ENCODE results near the gene EXOC6B.

DNA sequence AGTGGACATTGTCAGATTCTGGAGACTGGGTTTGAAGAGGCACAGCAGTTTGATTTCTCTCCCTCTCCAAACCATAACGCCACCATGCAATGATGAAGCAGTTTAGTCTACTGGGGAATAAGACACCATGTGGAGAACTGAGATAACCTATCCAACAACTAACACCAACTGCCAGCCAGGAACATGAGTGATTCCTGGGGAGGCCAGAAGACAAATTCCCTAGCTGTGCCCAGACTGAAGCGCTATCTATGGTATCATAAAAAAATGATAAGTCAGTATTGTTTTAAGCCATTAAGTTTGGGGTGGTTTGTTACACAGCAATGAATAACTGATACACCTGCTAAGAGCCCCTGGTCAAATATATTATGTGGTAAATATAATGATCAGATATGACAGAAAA is 129.3 kb downstream of the EXOC6B start:
- TF ChIP-seq, protein P1, sequence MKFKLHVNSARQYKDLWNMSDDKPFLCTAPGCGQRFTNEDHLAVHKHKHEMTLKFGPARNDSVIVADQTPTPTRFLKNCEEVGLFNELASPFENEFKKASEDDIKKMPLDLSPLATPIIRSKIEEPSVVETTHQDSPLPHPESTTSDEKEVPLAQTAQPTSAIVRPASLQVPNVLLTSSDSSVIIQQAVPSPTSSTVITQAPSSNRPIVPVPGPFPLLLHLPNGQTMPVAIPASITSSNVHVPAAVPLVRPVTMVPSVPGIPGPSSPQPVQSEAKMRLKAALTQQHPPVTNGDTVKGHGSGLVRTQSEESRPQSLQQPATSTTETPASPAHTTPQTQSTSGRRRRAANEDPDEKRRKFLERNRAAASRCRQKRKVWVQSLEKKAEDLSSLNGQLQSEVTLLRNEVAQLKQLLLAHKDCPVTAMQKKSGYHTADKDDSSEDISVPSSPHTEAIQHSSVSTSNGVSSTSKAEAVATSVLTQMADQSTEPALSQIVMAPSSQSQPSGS (CRISPR knock-in tag; IDR thresholded peaks at IDR 0.05; ENCODE audit: borderline replicate concordance, low read depth) = no peak
- TF ChIP-seq, protein P2, sequence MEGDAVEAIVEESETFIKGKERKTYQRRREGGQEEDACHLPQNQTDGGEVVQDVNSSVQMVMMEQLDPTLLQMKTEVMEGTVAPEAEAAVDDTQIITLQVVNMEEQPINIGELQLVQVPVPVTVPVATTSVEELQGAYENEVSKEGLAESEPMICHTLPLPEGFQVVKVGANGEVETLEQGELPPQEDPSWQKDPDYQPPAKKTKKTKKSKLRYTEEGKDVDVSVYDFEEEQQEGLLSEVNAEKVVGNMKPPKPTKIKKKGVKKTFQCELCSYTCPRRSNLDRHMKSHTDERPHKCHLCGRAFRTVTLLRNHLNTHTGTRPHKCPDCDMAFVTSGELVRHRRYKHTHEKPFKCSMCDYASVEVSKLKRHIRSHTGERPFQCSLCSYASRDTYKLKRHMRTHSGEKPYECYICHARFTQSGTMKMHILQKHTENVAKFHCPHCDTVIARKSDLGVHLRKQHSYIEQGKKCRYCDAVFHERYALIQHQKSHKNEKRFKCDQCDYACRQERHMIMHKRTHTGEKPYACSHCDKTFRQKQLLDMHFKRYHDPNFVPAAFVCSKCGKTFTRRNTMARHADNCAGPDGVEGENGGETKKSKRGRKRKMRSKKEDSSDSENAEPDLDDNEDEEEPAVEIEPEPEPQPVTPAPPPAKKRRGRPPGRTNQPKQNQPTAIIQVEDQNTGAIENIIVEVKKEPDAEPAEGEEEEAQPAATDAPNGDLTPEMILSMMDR (IDR thresholded peaks at IDR 0.05) = no peak
- TF ChIP-seq FOXJ3 (CRISPR knock-in tag; IDR thresholded peaks at IDR 0.05; ENCODE audit: borderline replicate concordance) (no peak), SP1 (CRISPR knock-in tag; conservative IDR thresholded peaks at IDR 0.05) (no peak)
- TF ChIP-seq, protein P3, sequence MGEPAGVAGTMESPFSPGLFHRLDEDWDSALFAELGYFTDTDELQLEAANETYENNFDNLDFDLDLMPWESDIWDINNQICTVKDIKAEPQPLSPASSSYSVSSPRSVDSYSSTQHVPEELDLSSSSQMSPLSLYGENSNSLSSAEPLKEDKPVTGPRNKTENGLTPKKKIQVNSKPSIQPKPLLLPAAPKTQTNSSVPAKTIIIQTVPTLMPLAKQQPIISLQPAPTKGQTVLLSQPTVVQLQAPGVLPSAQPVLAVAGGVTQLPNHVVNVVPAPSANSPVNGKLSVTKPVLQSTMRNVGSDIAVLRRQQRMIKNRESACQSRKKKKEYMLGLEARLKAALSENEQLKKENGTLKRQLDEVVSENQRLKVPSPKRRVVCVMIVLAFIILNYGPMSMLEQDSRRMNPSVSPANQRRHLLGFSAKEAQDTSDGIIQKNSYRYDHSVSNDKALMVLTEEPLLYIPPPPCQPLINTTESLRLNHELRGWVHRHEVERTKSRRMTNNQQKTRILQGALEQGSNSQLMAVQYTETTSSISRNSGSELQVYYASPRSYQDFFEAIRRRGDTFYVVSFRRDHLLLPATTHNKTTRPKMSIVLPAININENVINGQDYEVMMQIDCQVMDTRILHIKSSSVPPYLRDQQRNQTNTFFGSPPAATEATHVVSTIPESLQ (CRISPR knock-in tag; IDR thresholded peaks at IDR 0.05) = no peak
